Activated naive CD4-positive, alpha-beta T cell treated with anti-CD3 and anti-CD28 coated beads for 36 hours (primary cell): ENCODE results near the gene KLRC3. TPM values are rescaled to one million over a fixed set of nuclear protein-coding genes. Genes with fewer than 3 reads are reported as not detected.
"Not testable (repeated sequence)": the region's sequence is repeated elsewhere in the genome, so short reads cannot be mapped to it uniquely, and the experiment has no call there.

Source experiments
- CTCF ChIA-PET: fragments of 350-600 bp; sonication (Branson Sonifier 250); formaldehyde crosslinking; loops from one replicate; lab custom pipeline; 2021; ENCODE audit warnings: antibody characterized with exemption; lab: Charles Lee
- DNase-seq: peaks from one replicate; pipeline ENCODE4 v3.0.0-alpha.2; 2020
- H3K27ac Mint-ChIP-seq: one replicate; pipeline ENCODE4 v1.8.0; 2021; ENCODE audit warnings: mild to moderate bottlenecking, mixed read lengths
- H3K27me3 Mint-ChIP-seq: one replicate; pipeline ENCODE4 v1.8.0; 2021; ENCODE audit warnings: low read depth, mixed read lengths
- H3K36me3 Mint-ChIP-seq: one replicate; pipeline ENCODE4 v1.8.0; 2021; ENCODE audit warnings: low read depth, mixed read lengths
- H3K4me1 Mint-ChIP-seq: one replicate; pipeline ENCODE4 v1.8.0; 2021; ENCODE audit warnings: low read depth, mixed read lengths
- H3K4me3 Mint-ChIP-seq: one replicate; pipeline ENCODE4 v1.8.0; 2021; ENCODE audit warnings: mild to moderate bottlenecking, moderate library complexity, mixed read lengths
- H3K9me3 Mint-ChIP-seq: one replicate; pipeline ENCODE4 v1.8.0; 2021; ENCODE audit warnings: mixed read lengths
- intact Hi-C: fragments of 100-400 bp; cut with micrococcal nuclease; formaldehyde crosslinking; loops from one replicate; pipeline ENCODE4 v1.15.1; 2023
- total RNA-seq, 2 experiments: library from RNA; stranded (reverse); gene quantifications; one replicate each; pipeline ENCODE4 v1.2.3, GENCODE V29; 2021

Gene KLRC3
- total RNA-seq, 2 experiments from 2014 or later, result not detected

GRCh38 chr12:10435816-10436215 lies 15.4 kb upstream of the KLRC3 start, which contains the start of gene KLRC2:
Gene KLRC2 (minus strand): TSS chr12:10436010. CDS start chr12:10435986, 24 bp downstream.
- H3K4me1 Mint-ChIP-seq, H3K4me3 Mint-ChIP-seq, DNase-seq, H3K36me3 Mint-ChIP-seq, CTCF ChIA-PET, intact Hi-C loops, H3K9me3 Mint-ChIP-seq, H3K27me3 Mint-ChIP-seq, H3K27ac Mint-ChIP-seq: not testable (repeated sequence)

GRCh38 chr12:10430623-10431022 lies 10.2 kb upstream of the KLRC3 start:
- H3K27ac Mint-ChIP-seq, CTCF ChIA-PET, H3K36me3 Mint-ChIP-seq, H3K27me3 Mint-ChIP-seq, H3K4me3 Mint-ChIP-seq, intact Hi-C loops, DNase-seq, H3K9me3 Mint-ChIP-seq, H3K4me1 Mint-ChIP-seq: not testable (repeated sequence)

- H3K4me3 Mint-ChIP-seq, H3K9me3 Mint-ChIP-seq, H3K27ac Mint-ChIP-seq, CTCF ChIA-PET, intact Hi-C loops, H3K27me3 Mint-ChIP-seq, H3K36me3 Mint-ChIP-seq, H3K4me1 Mint-ChIP-seq, DNase-seq: not testable (repeated sequence)
Observed at GRCh38 chr12:10425938-10426337, 5.5 kb upstream of the KLRC3 start.

- intact Hi-C loops, H3K27me3 Mint-ChIP-seq, H3K27ac Mint-ChIP-seq, H3K4me1 Mint-ChIP-seq, CTCF ChIA-PET, H3K9me3 Mint-ChIP-seq, DNase-seq, H3K36me3 Mint-ChIP-seq, H3K4me3 Mint-ChIP-seq: not testable (repeated sequence)
Observed at GRCh38 chr12:10424260-10424899, 4.0 kb upstream of the KLRC3 start.

GRCh38 chr12:10422159-10422558 lies 1.8 kb upstream of the KLRC3 start:
- DNase-seq, H3K4me3 Mint-ChIP-seq, H3K36me3 Mint-ChIP-seq, intact Hi-C loops, CTCF ChIA-PET, H3K27me3 Mint-ChIP-seq, H3K4me1 Mint-ChIP-seq, H3K27ac Mint-ChIP-seq, H3K9me3 Mint-ChIP-seq: not testable (repeated sequence)

- Mint-ChIP-seq H3K36me3 (no peaks in the 10 kb centered on the region), H3K9me3 (no peaks in the 10 kb centered on the region), H3K27ac (no peak within 1 kb of the TSS), H3K4me1 (no peaks in the 10 kb centered on the region), H3K4me3 (no peak within 1 kb of the TSS), H3K27me3 (peaks cover 2% of the 10 kb centered on the region)
- intact Hi-C loops, result no loop called here
- CTCF ChIA-PET, result no interaction called here
- DNase-seq, result no peak
Observed at GRCh38 chr12:10409392-10409791, 11.0 kb downstream of the KLRC3 start, which contains the start of gene KLRC4. Gene KLRC4 (minus strand): TSS chr12:10409757. CDS start chr12:10409575, 182 bp downstream.

- no peaks in the 10 kb centered on the region for H3K9me3 Mint-ChIP-seq
- CTCF ChIA-PET, result no interaction called here
- H3K27ac Mint-ChIP-seq, result no peak overlapping the region
Observed at GRCh38 chr12:10408842-10409241, 11.6 kb downstream of the KLRC3 start.

GRCh38 chr12:10406725-10407124 lies 13.7 kb downstream of the KLRC3 start:
- no peaks in the 10 kb centered on the region for H3K9me3 Mint-ChIP-seq
- peaks cover 2% of the 10 kb centered on the region for H3K27me3 Mint-ChIP-seq
- no peak overlapping the region for H3K4me3 Mint-ChIP-seq
- no peaks in the 10 kb centered on the region for H3K4me1 Mint-ChIP-seq
- no peak for DNase-seq
- CTCF ChIA-PET, result no interaction called here
- H3K27ac Mint-ChIP-seq, result no peak overlapping the region
- intact Hi-C loops, result no loop called here
- H3K36me3 Mint-ChIP-seq, result no peaks in the 10 kb centered on the region

More at GRCh38 chr12:10408842-10409241, 11.6 kb downstream of the KLRC3 start:
- intact Hi-C loops, result no loop called here
- H3K27me3 Mint-ChIP-seq, result peaks cover 2% of the 10 kb centered on the region
- H3K36me3 Mint-ChIP-seq, result no peaks in the 10 kb centered on the region
- no peaks in the 10 kb centered on the region for H3K4me1 Mint-ChIP-seq
- DNase-seq, result no peak
- H3K4me3 Mint-ChIP-seq, result no peak overlapping the region

- no peak overlapping the region for H3K27ac Mint-ChIP-seq
Observed at GRCh38 chr12:10405294-10405693, 15.1 kb downstream of the KLRC3 start.

GRCh38 chr12:10404798-10405197 lies 15.6 kb downstream of the KLRC3 start:
- Mint-ChIP-seq H3K4me3 (no peak overlapping the region), H3K27me3 (peaks cover 2% of the 10 kb centered on the region), H3K27ac (no peak overlapping the region), H3K9me3 (no peaks in the 10 kb centered on the region), H3K4me1 (no peaks in the 10 kb centered on the region), H3K36me3 (no peaks in the 10 kb centered on the region)
- intact Hi-C loops, result no loop called here
- CTCF ChIA-PET, result no interaction called here
- DNase-seq, result no peak

More at GRCh38 chr12:10405294-10405693, 15.1 kb downstream of the KLRC3 start:
- H3K27me3 Mint-ChIP-seq, result peaks cover 2% of the 10 kb centered on the region
- CTCF ChIA-PET, result no interaction called here
- intact Hi-C loops, result no loop called here
- DNase-seq, result no peak
- H3K9me3 Mint-ChIP-seq, result no peaks in the 10 kb centered on the region
- no peak overlapping the region for H3K4me3 Mint-ChIP-seq
- no peaks in the 10 kb centered on the region for H3K36me3 Mint-ChIP-seq
- H3K4me1 Mint-ChIP-seq, result no peaks in the 10 kb centered on the region

GRCh38 chr12:10400829-10401228 lies 19.6 kb downstream of the KLRC3 start:
- CTCF ChIA-PET, result no interaction called here
- Mint-ChIP-seq H3K4me1 (no peaks in the 10 kb centered on the region), H3K27me3 (peaks cover 6% of the 10 kb centered on the region), H3K27ac (no peak overlapping the region), H3K4me3 (no peak overlapping the region), H3K36me3 (no peaks in the 10 kb centered on the region), H3K9me3 (no peaks in the 10 kb centered on the region)
- intact Hi-C loops, result no loop called here
- no peak for DNase-seq

GRCh38 chr12:10398168-10398567 lies 22.2 kb downstream of the KLRC3 start:
- H3K27ac Mint-ChIP-seq, result no peak overlapping the region
- CTCF ChIA-PET, result no interaction called here
- no peaks in the 10 kb centered on the region for H3K4me1 Mint-ChIP-seq
- H3K27me3 Mint-ChIP-seq, result peaks cover 8% of the 10 kb centered on the region
- no peaks in the 10 kb centered on the region for H3K36me3 Mint-ChIP-seq
- no peaks in the 10 kb centered on the region for H3K9me3 Mint-ChIP-seq
- H3K4me3 Mint-ChIP-seq, result no peak overlapping the region
- intact Hi-C loops, result no loop called here
- DNase-seq, result no peak

GRCh38 chr12:10397296-10397695 lies 23.1 kb downstream of the KLRC3 start:
- no peak overlapping the region for H3K27ac Mint-ChIP-seq
- no peaks in the 10 kb centered on the region for H3K36me3 Mint-ChIP-seq
- H3K4me1 Mint-ChIP-seq, result no peaks in the 10 kb centered on the region
- CTCF ChIA-PET, result no interaction called here
- H3K4me3 Mint-ChIP-seq, result no peak overlapping the region
- H3K27me3 Mint-ChIP-seq, result peaks cover 10% of the 10 kb centered on the region
- no peak for DNase-seq
- intact Hi-C loops, result no loop called here
- H3K9me3 Mint-ChIP-seq, result no peaks in the 10 kb centered on the region
